Activated T-helper 2 cell treated with anti-CD3 and anti-CD28 coated beads, Interferon-gamma antibody, Interleukin-2, Interleukin-4, amounts not matched to agents 10 μg/mL and 5 μg/mL and 100 μg/mL, durations not matched to agents 14 hours and 24 hours and 36 hours (primary cell): ENCODE measurements around the gene SLC12A8. TPM values are rescaled to one million over a fixed set of nuclear protein-coding genes. Genes with fewer than 3 reads are reported as not detected.

Source experiments
- DNase-seq: peaks from one replicate; pipeline ENCODE4 v3.0.0; 2021; ENCODE audit warnings: low spot score
- H3K27ac Mint-ChIP-seq: one replicate; pipeline ENCODE4 v1.8.0; 2021; ENCODE audit warnings: mixed read lengths
- H3K27me3 Mint-ChIP-seq: one replicate; pipeline ENCODE4 v1.8.0; 2021; ENCODE audit warnings: low read depth, mixed read lengths
- H3K36me3 Mint-ChIP-seq: one replicate; pipeline ENCODE4 v1.8.0; 2021; ENCODE audit warnings: low read depth, mixed read lengths
- H3K4me1 Mint-ChIP-seq: one replicate; pipeline ENCODE4 v1.8.0; 2021; ENCODE audit warnings: low read depth, mixed read lengths
- H3K4me3 Mint-ChIP-seq: one replicate; pipeline ENCODE4 v1.8.0; 2021; ENCODE audit warnings: low read depth, mild to moderate bottlenecking, moderate library complexity, mixed read lengths
- H3K9me3 Mint-ChIP-seq: one replicate; pipeline ENCODE4 v1.8.0; 2021; ENCODE audit warnings: mixed read lengths
- intact Hi-C: fragments of 100-400 bp; cut with micrococcal nuclease; formaldehyde crosslinking; loops from one replicate; pipeline ENCODE4 v1.15.1; 2023
- total RNA-seq: library from RNA; stranded (reverse); gene quantifications from 2 replicates; pipeline ENCODE4 v1.2.3, GENCODE V29; 2022

The SLC12A8 gene
- total RNA-seq: 1.3 and 1.4 TPM in 2 replicates

- Mint-ChIP-seq H3K9me3 (no peaks in the 10 kb centered on the region), H3K27me3 (peaks cover 53% of the 10 kb centered on the region), H3K4me1 (peaks cover 11% of the 10 kb centered on the region), H3K36me3 (no peaks in the 10 kb centered on the region), H3K4me3 (no peak within 1 kb of the TSS), H3K27ac (no peak within 1 kb of the TSS)
- intact Hi-C loops: no loop called here
- no peak for DNase-seq
Observed at GRCh38 chr3:125212509-125213363, at the start of gene SLC12A8. Gene SLC12A8, minus strand, starts transcription at chr3:125212748. Its CDS starts 1,399 bp downstream, at chr3:125211349.

- Mint-ChIP-seq H3K9me3 (peaks cover 16% of the 10 kb centered on the region), H3K36me3 (peaks cover 51% of the 10 kb centered on the region), H3K27ac (no peak overlapping the region), H3K4me3 (no peak overlapping the region), H3K4me1 (peaks cover 15% of the 10 kb centered on the region), H3K27me3 (no peaks in the 10 kb centered on the region)
- no peak for DNase-seq
- intact Hi-C loops: no loop called here
Observed at GRCh38 chr3:125262161-125262560, 49.6 kb upstream of the SLC12A8 start.

GRCh38 chr3:125261031-125261430 lies 48.5 kb upstream of the SLC12A8 start:
- H3K27ac Mint-ChIP-seq: no peak overlapping the region
- peaks cover 13% of the 10 kb centered on the region for H3K9me3 Mint-ChIP-seq
- peaks cover 48% of the 10 kb centered on the region for H3K36me3 Mint-ChIP-seq
- no peak overlapping the region for H3K4me3 Mint-ChIP-seq
- no peak for DNase-seq
- H3K27me3 Mint-ChIP-seq: no peaks in the 10 kb centered on the region
- intact Hi-C loops: no loop called here
- peaks cover 4% of the 10 kb centered on the region for H3K4me1 Mint-ChIP-seq

GRCh38 chr3:125260158-125260557 lies 47.6 kb upstream of the SLC12A8 start:
- no peaks in the 10 kb centered on the region for H3K27me3 Mint-ChIP-seq
- H3K36me3 Mint-ChIP-seq: peaks cover 46% of the 10 kb centered on the region
- peaks cover 13% of the 10 kb centered on the region for H3K9me3 Mint-ChIP-seq
- peaks cover 4% of the 10 kb centered on the region for H3K4me1 Mint-ChIP-seq
- intact Hi-C loops: no loop called here
- no peak for DNase-seq
- H3K4me3 Mint-ChIP-seq: no peak overlapping the region
- no peak overlapping the region for H3K27ac Mint-ChIP-seq

GRCh38 chr3:125257536-125257935 lies 45.0 kb upstream of the SLC12A8 start:
- H3K4me1 Mint-ChIP-seq: peaks cover 5% of the 10 kb centered on the region
- H3K9me3 Mint-ChIP-seq: peaks cover 13% of the 10 kb centered on the region
- intact Hi-C loops: no loop called here
- no peak for DNase-seq
- H3K4me3 Mint-ChIP-seq: no peak overlapping the region
- H3K27me3 Mint-ChIP-seq: no peaks in the 10 kb centered on the region
- peaks cover 45% of the 10 kb centered on the region for H3K36me3 Mint-ChIP-seq
- H3K27ac Mint-ChIP-seq: no peak overlapping the region

GRCh38 chr3:125256675-125257074 lies 44.1 kb upstream of the SLC12A8 start:
- peaks cover 5% of the 10 kb centered on the region for H3K4me1 Mint-ChIP-seq
- no peak overlapping the region for H3K27ac Mint-ChIP-seq
- no peaks in the 10 kb centered on the region for H3K27me3 Mint-ChIP-seq
- no peak overlapping the region for H3K4me3 Mint-ChIP-seq
- peaks cover 45% of the 10 kb centered on the region for H3K36me3 Mint-ChIP-seq
- peaks cover 13% of the 10 kb centered on the region for H3K9me3 Mint-ChIP-seq
- no peak for DNase-seq
- intact Hi-C loops: no loop called here

- Mint-ChIP-seq H3K27me3 (no peaks in the 10 kb centered on the region), H3K4me1 (peaks cover 1% of the 10 kb centered on the region), H3K36me3 (peaks cover 21% of the 10 kb centered on the region), H3K27ac (no peak overlapping the region), H3K4me3 (no peak overlapping the region), H3K9me3 (no peaks in the 10 kb centered on the region)
- no peak for DNase-seq
- intact Hi-C loops: no loop called here
Observed at GRCh38 chr3:125250973-125251372, 38.4 kb upstream of the SLC12A8 start.

- Mint-ChIP-seq H3K4me1 (no peaks in the 10 kb centered on the region), H3K27me3 (no peaks in the 10 kb centered on the region), H3K9me3 (no peaks in the 10 kb centered on the region), H3K4me3 (no peak overlapping the region), H3K36me3 (peaks cover 23% of the 10 kb centered on the region), H3K27ac (no peak overlapping the region)
- no peak for DNase-seq
- intact Hi-C loops: no loop called here
Observed at GRCh38 chr3:125246237-125246636, 33.7 kb upstream of the SLC12A8 start.

GRCh38 chr3:125245521-125245920 lies 33.0 kb upstream of the SLC12A8 start:
- H3K9me3 Mint-ChIP-seq: no peaks in the 10 kb centered on the region

GRCh38 chr3:125240496-125240895 lies 27.9 kb upstream of the SLC12A8 start:
- intact Hi-C loops: no loop called here
- H3K9me3 Mint-ChIP-seq: peaks cover 5% of the 10 kb centered on the region
- H3K27ac Mint-ChIP-seq: no peak overlapping the region
- H3K36me3 Mint-ChIP-seq: peaks cover 38% of the 10 kb centered on the region
- no peak overlapping the region for H3K4me3 Mint-ChIP-seq
- no peak for DNase-seq
- no peaks in the 10 kb centered on the region for H3K27me3 Mint-ChIP-seq
- peaks cover 2% of the 10 kb centered on the region for H3K4me1 Mint-ChIP-seq

More at GRCh38 chr3:125245521-125245920, 33.0 kb upstream of the SLC12A8 start:
- H3K4me1 Mint-ChIP-seq: peaks cover 2% of the 10 kb centered on the region
- DNase-seq: no peak
- intact Hi-C loops: no loop called here
- H3K36me3 Mint-ChIP-seq: peaks cover 19% of the 10 kb centered on the region
- H3K27ac Mint-ChIP-seq: no peak overlapping the region
- H3K27me3 Mint-ChIP-seq: no peaks in the 10 kb centered on the region
- H3K4me3 Mint-ChIP-seq: no peak overlapping the region

- no peak for DNase-seq
- no peaks in the 10 kb centered on the region for H3K27me3 Mint-ChIP-seq
- H3K4me1 Mint-ChIP-seq: peaks cover 2% of the 10 kb centered on the region
- H3K9me3 Mint-ChIP-seq: peaks cover 8% of the 10 kb centered on the region
- no peak overlapping the region for H3K4me3 Mint-ChIP-seq
- no peak overlapping the region for H3K27ac Mint-ChIP-seq
- intact Hi-C loops: no loop called here
- peaks cover 39% of the 10 kb centered on the region for H3K36me3 Mint-ChIP-seq
Observed at GRCh38 chr3:125239266-125239665, 26.7 kb upstream of the SLC12A8 start.

GRCh38 chr3:125238759-125239158 lies 26.2 kb upstream of the SLC12A8 start:
- peaks cover 3% of the 10 kb centered on the region for H3K4me1 Mint-ChIP-seq
- no peak overlapping the region for H3K27ac Mint-ChIP-seq
- peaks cover 40% of the 10 kb centered on the region for H3K36me3 Mint-ChIP-seq
- peaks cover 8% of the 10 kb centered on the region for H3K9me3 Mint-ChIP-seq
- intact Hi-C loops: no loop called here
- no peak for DNase-seq
- H3K27me3 Mint-ChIP-seq: no peaks in the 10 kb centered on the region
- H3K4me3 Mint-ChIP-seq: no peak overlapping the region

GRCh38 chr3:125236331-125236903 lies 23.9 kb upstream of the SLC12A8 start:
- no peaks in the 10 kb centered on the region for H3K27me3 Mint-ChIP-seq
- peaks cover 57% of the 10 kb centered on the region for H3K36me3 Mint-ChIP-seq
- H3K9me3 Mint-ChIP-seq: peaks cover 8% of the 10 kb centered on the region
- no peak for DNase-seq
- no peak overlapping the region for H3K27ac Mint-ChIP-seq
- no peak overlapping the region for H3K4me3 Mint-ChIP-seq
- intact Hi-C loops: no loop called here
- H3K4me1 Mint-ChIP-seq: peaks cover 20% of the 10 kb centered on the region
